ENCODE measurements around the gene RASSF5. TPM values are rescaled to one million over a fixed set of nuclear protein-coding genes. Genes with fewer than 3 reads are reported as not detected.

RASSF5 gene
- total RNA-seq, 1 donor from 2014 or later: 15.5 TPM

DNA sequence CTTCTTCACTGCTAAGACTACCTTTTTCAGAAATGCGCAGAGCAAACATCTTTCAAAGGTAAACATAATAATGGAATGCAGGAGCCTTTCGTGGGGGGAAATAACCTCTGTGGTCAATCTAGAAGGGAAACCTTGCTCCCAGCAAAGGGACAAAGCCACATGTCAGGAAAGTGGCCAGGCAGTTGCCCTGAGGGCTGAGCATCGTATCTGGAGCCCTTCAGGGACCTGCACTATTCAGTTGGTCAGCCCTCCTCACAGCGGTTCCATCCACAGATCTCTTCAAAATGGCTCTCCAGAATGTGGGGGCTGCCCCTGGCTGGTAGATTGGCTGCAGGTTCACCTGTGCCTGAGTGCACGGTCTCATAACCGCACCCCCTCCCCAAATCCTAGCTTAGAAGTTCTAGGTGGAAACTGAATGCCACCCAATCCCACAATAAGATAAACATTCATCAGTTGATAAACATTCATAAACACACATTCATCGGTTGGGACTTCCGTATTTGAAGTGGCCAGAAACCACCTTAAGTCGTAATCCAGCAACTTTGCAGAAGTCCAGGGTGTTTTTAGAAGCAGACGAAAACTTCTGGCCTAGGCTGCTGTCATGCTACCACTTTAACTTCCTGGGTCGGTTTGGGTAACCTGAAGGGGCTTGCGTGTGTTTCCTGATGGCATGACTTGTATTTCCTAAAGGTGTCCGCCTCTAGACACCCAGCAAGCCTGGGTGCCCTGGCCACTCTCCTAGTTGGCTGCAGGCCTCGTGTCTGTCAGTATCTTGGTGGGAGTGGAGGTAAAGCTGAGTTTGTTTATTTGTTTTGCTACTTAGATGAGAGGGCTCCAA lies 50.5 kb downstream of the RASSF5 start:
- intact Hi-C loops (cut with DNase I): loop anchor here (2.0 kb wide), 1 partner anchor 21 kb away; no protein-coding TSS in a partner anchor
- DNase-seq (ENCODE audit: low spot score): no peak

DNA sequence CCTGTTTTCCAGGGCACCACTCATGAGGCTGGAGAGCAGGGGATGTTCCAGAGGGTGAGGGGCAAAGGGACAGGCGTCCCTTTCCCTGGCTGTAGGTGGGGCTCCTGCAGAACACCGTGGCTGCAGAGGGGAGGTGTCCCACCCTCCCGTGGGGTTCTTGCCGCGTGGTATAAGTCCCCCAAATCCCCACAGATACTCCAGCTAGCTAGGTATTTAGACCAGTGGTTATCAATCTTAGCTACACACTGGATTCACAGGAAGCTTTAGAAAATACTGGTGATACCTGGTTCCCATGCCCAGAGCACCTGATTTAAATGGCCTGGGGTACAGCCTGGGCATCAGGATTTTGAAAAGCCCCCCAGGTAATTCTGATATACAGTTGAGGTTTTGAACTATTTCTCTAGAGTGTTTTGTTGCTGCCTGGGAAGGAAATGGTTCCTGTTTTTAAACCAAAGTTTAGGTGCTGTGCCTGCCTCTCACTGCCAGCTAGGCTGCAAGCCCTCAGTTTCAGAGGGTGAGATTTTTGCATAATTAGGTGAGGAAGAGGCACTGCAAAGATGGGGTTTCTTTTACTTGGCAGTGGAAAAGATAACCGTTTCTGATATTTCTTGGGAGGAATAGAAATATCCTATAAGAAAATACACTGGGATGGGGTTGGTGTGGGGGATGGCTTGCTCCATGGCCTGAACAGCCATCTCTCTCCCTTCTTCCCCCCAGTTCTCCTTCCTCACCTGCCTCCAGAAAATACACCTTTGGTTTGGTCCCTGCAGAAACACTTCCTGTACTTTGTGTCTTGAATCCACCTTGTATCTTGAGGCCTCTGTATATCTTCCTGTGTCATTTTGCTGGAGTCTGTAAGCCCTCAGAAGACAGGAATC lies 51.7 kb downstream of the RASSF5 start:
- no peak for DNase-seq (ENCODE audit: low spot score)
- intact Hi-C loops (cut with DNase I): no loop called here

DNA sequence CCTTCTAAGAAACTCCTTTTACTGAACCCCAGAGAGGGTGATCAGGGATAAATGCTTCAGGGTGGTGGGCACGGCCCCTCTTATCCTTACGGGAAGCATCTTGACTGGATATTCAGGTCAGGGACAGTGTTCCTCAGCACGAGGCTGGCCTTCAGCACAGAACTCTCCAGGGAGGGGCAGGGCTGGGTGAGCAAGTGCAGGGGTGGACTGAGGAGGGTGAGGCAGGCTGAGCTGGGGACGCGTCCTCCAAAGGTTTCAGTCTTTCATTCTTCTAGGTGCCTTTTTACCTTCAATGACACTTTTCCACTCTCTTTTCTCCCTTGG lies 52.3 kb downstream of the RASSF5 start:
- no peak for DNase-seq (ENCODE audit: low spot score)
- intact Hi-C loops (cut with DNase I): no loop called here

DNA sequence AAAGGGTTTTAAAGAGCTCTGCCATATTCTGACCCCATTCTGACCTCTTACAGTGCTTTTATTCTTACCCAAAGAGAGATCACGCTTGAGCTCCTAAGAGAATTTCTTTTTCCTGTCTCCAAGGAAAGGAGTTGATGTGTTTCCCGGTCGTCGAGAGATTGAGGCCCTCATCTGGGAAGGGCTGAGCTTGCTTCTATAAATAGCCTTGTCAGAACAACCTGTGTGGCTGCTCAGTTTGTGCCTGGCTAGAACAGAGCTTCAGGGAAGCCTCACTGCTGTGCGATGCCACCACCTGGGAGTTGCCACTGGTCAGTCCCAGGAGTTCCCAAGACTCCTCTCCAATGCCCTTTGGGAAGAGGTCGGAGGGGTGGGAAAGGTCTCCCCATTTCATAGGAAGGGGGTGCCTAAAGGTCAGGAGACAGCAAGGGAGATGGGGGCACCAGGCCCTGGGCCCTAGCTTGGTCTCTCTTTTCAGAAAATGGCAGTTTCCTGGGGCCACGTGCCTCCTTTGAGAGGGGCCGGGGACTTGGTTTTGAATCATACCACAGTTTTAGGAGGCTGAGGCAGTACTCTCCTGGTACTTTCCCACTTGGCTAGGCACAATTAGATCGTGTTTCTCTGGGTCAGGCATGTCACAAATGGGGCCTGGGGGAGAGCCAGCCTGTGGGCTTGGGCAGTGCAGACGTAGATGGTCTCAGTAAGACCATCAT lies 52.8 kb downstream of the RASSF5 start:
- DNase-seq (ENCODE audit: low spot score): no peak
- intact Hi-C loops (cut with DNase I): no loop called here

DNA sequence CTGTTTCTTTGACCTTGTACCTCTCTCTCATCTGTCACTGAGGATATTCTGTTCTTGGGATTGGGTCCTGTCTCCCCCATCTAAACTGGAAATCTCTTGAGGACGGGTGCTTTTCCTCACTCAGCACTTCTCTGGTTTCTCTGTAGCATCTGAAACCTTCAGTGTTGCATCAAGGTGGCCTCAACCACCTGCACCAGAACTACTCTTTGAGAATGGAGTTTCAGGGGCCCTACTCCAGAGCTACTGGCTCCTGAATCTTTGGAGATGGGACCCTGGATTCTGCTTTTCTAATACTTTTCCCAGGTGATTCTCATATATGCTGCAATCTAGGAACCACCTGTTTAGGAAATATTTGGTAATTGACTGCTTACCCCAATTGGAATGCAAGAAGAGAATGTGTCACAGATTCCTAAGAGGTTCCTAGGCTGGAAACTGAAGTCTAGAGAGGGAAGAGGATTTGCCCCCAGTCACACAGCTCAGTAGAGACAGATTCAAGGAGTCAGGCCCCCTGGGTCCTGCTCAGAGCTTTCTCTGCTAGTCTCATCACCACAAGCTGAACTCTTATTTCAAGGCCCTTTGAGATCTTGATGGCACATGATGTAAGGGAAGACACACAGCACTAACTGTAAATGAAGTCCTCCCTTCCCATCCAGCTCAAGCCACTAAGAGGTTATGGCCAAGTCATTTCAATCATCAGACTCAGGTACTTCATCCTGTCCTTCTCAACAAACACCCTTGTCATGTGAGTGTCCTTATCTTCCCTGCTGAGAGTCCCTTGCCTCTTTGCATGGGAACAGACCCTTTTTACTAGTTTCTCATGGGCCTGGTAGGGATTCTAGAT lies 56.3 kb downstream of the RASSF5 start:
- intact Hi-C loops (cut with DNase I): no loop called here

DNA sequence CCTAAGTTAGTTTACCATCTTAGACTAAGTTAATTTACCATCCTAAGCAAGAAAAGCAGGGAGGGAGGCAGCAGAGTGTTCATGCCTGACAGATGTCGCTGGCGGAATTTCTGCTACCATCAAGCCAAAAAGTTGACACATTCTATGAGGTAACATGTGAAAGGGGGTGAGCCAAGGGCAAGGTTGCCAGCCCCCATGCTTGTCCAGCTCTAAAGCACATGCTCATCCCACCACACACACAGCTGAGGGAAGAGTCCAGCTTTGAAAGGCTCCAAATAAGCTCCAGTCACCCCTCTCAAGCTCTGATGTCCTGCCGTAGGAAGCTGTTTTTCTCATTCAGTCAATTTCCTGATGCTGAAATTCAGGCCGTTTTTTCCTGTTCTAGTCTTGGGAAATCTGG lies 58.7 kb downstream of the RASSF5 start:
- intact Hi-C loops (cut with DNase I): no loop called here
- DNase-seq (ENCODE audit: low spot score): no peak

More for the DNA sequence above, 56.3 kb downstream of the RASSF5 start:
- DNase-seq (ENCODE audit: low spot score): no peak

DNA sequence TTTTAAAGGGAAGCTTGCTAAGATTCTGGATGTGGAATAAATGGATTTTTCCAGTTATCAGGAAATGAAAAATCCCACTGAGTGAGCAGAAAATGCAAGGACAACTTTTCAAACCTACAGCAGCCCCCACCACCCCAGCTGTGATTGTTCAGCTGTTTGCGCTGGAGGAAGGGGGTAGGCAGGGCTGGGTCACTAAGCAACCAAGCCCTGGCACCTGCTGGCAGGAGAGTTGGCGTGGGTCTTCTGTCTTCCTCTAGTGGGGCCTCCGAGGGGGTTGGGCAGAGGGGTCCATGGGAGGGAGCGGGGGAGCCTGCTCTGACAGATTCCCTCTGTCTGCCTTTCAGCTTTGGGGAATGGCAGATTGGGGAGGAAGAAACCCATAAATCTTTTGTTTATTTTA lies 59.7 kb downstream of the RASSF5 start:
- no peak for DNase-seq (ENCODE audit: low spot score)
- intact Hi-C loops (cut with DNase I): no loop called here

DNA sequence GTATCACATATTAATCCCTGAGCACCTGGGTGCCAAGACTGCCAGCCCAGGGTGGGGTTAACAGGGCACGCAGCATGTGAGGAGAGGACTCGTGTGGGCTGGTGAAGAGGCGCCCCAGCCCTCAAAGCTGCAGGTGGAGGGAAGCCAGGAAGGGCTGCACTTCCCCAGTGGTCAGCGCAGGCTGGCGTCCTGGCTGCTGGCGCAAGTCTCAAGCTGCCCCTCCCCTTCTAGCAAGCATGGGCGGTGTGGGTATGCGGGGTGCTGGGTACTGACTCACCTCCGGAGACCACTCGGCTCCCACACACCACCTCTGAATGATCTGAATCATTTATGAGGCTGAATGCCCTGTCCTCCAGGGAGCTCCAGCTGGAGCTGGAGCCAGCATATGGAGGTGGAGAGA lies 60.9 kb downstream of the RASSF5 start:
- intact Hi-C loops (cut with DNase I): no loop called here
- DNase-seq (ENCODE audit: low spot score): no peak

DNA sequence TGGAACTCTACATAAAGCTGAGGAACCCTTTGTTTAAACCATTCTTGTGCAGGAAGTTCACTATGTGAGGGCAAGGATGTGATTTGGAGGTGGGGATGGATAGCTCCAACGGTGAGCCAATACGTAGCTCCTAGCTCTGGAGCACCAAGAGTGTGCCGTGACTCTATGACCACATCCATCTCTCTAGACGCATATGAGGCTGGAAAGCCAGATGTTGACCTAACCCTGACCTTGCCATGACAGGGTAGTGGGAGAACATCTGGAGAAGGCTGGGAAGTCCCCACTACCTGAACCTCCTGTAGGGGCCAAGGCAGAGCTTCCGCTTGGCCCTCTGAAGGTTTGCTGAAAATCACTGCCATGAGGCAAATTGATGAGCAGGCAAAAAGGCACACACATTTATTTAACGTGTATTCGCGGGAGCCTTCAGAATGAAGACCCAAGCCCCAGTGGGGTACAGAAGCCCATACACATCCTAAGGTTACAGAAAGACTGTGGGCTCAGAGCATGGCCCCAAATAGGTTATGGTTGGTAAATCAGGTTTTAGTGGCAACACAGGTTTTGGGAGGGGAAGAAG lies 61.5 kb downstream of the RASSF5 start:
- DNase-seq (ENCODE audit: low spot score): no peak
- intact Hi-C loops (cut with DNase I): no loop called here

DNA sequence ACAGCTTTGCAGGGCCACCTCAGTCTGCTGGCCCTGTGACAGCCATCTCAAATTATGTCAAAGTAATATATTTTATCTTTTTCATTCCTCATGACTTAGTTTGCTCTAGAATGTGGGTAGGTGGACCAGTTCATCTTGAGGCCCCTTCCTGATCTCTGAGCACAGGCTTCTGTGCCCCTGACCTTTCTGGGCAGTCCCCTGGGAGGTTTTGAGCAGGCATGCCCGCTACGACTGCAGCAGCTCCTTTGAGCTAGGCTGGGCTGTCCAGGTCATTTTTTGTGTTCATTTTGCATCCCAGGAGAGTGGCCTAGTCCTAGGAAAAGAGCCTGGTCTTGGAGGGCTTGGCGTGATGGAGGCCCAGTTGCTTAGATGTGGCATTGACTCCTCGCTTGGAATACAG lies 62.2 kb downstream of the RASSF5 start:
- no peak for DNase-seq (ENCODE audit: low spot score)
- intact Hi-C loops (cut with DNase I): no loop called here

DNA sequence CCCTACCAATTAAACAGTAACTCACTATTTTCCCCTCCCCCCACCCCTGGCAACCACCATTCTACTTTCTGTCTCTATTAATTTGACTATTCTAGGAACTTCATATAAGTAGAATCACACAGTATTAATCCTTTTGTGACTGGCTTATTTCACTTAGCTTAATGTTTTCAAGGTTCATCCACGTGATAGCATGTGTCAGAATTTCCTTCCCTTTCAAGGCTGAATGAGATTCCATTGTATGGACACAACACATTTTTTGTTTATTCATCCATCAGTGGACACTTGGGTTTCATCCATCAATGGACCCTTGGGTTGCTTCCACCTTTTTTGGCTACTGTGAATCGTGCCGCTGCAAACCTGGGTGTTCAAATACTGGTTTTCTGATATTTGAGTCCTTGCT lies 63.2 kb downstream of the RASSF5 start:
- intact Hi-C loops (cut with DNase I): no loop called here
- DNase-seq (ENCODE audit: low spot score): no peak

DNA sequence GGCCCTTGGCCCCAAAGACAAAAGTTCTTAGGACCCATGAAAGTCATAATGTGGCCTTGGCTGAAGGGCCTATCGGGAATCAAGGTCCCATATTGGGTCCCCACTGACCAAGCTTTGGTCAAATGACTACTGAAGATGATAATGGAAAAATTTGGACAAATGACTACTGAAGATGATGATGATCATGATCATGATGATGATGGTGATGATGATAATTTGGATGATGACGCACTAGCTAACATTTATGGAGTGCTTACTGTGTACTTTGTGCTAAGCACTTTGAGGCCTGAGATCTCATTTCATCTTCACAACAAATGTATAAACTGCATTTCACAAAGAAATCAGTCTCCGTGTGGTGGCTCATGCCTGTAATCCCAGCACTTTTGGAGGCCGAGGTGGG lies 65.5 kb downstream of the RASSF5 start:
- intact Hi-C loops (cut with DNase I): no loop called here
- DNase-seq (ENCODE audit: low spot score): no peak

DNA sequence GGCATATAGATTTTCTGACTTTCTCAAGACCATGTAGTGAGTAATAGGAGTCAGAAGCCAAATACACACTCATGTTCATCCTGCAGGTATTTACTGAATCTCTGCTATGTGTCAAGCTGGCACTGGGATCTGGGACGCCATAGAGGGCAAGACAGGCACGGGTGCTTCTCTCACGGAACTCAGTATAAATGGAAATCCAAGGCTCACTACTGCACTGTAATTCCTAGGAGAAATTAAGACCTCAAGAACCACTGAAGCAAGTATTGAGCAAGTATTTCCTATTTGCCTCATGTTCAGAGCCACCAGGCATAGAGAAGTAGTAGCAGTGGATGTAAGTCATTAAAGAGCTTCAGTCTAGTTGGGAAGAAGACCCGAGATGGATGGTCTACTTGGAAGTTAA lies 66.0 kb downstream of the RASSF5 start:
- intact Hi-C loops (cut with DNase I): no loop called here
- no peak for DNase-seq (ENCODE audit: low spot score)

DNA sequence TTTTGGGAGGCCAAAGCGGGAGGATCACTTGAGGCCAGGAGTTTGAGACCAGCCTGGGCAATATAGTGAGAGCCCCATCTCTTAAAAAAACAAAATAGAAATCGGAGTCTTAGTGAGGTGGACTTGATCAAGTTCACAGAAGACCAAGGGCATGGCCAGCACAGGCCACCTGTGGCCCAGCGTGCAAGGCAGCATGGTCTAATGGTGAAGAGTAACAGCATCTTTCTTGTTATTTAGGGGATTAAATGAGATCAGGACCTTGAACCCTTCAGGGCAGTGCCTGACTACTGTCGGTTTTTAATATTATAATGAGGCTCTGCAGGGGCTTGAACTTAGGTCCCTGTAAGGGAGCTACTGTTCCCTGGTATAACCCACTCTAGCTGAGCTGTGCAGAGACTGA lies 66.4 kb downstream of the RASSF5 start:
- no peak for DNase-seq (ENCODE audit: low spot score)
- intact Hi-C loops (cut with DNase I): no loop called here

DNA sequence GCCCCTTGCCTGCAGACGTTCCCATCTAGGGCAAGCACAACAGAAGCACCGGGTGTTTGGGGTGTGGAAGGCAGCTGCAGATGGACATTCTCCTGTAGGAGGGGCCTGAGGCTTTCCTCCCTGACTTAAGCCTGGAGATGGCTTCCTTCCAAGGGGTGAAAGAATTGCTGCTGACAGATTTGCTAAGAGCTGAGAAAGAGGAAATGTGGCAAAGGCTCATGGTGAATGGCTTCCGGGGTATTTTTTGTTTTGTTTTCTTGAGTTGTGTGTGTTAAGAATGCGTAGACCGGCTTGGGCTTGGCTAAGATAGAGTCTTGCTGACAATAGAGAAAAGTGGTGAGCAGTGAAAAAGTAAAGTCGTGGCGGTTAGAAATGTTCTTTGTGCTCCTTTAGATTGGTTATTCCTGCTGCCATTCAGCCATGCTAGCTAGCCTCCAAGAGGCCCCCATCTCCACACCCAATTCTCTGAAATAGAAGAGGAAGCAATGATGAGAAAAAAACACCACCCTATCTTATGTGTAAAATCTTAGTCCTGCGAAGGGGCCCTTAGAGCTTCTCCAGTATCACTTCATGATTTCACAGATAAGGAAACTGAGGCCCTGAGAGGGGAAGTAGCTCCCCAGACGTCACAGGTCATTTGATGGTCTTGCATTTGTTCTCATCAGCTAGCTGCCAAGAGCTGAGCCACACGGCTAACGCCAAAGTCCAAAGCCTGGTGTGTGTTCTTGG lies 68.0 kb downstream of the RASSF5 start:
- peak; percentile 82 for DNase-seq (ENCODE audit: low spot score)
- intact Hi-C loops (cut with DNase I): no loop called here

DNA sequence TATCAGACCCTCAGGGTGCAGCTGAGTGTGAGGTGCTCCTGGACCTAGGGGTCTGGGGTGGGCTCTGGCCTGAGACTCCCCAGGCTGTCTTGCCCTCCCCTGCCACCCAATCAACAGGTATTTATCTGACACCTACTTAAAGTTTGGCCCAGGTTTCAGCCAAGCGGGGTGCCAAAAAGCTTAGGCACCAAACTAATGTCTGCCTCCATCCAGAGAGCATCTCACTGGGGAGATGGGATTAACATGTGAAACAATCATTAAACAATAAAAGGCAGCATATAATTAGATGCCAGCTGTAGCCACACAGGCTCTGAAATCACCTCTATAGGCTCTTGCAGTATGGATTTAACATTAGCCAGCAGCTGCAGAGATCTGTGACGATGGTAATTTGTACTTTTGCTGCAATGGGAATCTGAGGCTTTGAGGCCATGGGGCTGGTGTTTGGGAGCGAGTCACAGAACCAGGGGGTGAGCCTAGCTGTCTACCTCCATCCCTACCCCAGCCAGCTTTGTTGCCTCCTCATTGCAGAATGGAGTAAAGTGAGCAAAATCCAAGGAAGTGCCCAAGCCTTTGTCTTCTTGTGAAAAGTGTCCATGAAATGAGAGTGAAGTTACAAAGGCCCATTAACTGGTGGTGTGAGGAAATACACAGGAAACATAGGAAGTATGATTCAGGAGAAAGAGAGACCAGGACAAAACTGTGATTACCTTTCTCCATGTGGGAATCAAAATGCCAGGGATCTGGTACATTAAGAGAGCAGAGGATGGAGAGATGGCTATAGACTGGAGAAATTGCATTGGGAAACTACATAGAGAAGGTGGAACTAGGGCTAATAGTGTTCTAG lies 68.8 kb downstream of the RASSF5 start:
- intact Hi-C loops (cut with DNase I): no loop called here
- DNase-seq (ENCODE audit: low spot score): no peak

DNA sequence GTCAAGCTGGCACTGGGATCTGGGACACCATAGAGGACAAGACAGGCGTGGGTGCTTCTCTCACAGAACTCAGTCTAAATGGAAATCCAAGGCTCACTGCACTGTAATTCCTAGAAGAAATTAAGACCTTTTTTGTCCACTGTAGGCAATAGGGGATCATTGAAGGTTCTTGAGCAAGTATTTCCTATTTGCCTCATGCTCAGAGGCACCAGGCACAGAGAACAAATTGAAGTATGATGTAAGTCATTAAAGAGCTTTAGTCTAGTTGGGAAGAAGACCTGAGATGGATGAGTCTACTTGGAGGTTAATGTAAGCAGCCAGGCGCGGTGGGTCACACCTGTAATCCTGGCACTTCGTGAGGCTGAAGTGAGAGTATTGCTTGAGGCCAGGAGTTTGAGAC lies 70.3 kb downstream of the RASSF5 start:
- intact Hi-C loops (cut with DNase I): loop anchor here (2.0 kb wide), 1 partner anchor 21 kb away; no protein-coding TSS in a partner anchor
- DNase-seq (ENCODE audit: low spot score): no peak
